GM12801 (cell line): ENCODE results near the gene FHOD3.

Experiments used
- CTCF ChIP-seq: IDR thresholded peaks from one replicate; pipeline ENCODE4 v1.5.1; 2011; ENCODE audit warnings: control low read depth; ENCODE audit not compliant: insufficient read length; ENCODE audit errors: extremely low read depth

Gene FHOD3

GRCh38 chr18:36783792-36784191 lies 486.3 kb downstream of the FHOD3 start:
- no peak for TF ChIP-seq CTCF

- no peak for TF ChIP-seq CTCF
These were observed 489.2 kb downstream of the FHOD3 start for GRCh38 chr18:36786686-36787085.

GRCh38 chr18:36792634-36793283 lies 495.2 kb downstream of the FHOD3 start:
- TF ChIP-seq CTCF = no peak

GRCh38 chr18:36798738-36799473 lies 501.4 kb downstream of the FHOD3 start:
- no peak for TF ChIP-seq CTCF

DNA sequence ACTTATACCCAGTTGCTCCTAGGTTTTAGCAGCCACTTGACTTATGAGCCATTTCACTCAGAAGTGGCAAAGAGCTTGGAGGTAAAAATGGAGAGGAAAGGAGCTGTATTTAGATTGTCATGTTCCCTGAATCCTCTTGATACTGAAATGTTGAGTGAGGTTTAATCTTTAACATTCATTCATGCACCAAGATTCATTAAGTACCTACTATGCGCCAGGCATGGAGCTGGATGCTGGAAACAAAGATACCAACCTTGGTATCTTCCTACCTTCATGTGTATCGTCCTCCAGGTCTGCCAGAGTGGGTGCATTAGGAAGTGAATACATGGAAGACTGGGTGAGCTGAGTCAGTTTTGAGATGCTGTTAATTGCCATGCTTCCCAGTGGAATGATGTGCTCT lies 507.6 kb downstream of the FHOD3 start:
- no peak for TF ChIP-seq CTCF

DNA sequence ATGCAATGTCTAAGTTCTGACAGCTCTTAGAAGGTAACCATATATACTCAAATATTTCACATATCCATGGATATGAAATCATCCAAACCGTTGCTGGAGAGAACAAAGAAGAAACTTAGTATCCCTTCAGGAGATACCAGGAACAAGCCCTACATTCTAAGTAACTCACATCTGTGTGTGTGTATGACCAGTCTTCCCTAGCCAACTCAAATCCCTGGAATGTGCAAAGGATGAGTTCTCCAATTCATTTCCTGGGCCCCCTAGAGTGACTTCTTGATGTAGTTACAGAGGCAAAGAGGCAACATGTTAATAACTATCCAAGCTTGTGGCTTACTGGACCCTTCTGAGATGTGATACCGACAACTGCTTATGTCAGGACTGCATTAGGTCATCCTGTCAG lies 511.2 kb downstream of the FHOD3 start:
- no peak for TF ChIP-seq CTCF

- no peak for TF ChIP-seq CTCF
These were observed 512.3 kb downstream of the FHOD3 start for GRCh38 chr18:36809590-36810381.
